Stimulated activated CD8-positive, alpha-beta memory T cell treated with anti-CD3 and anti-CD28 coated beads, Interleukin-7, amount 100 ng/mL, for 48 hours (primary cell): Measurements from ENCODE around the gene NXNL2.

ENCODE experiments used
- DNase-seq, 2 donors: peaks; one replicate each; pipeline ENCODE4 v3.0.0-alpha.2; 2020; ENCODE audit warnings: low read depth in 1 of 2; ENCODE audit errors: extremely low read depth in 1 of 2

NXNL2 gene

GRCh38 chr9:88531920-88532698 lies 2.9 kb upstream of the NXNL2 start:
- DNase-seq = no peak

GRCh38 chr9:88533951-88534455 lies 975 bp upstream of the NXNL2 start:
- DNase-seq = no peak

GRCh38 chr9:88535226-88536022 lies 446 bp downstream of the NXNL2 start:
- DNase-seq = no peak

GRCh38 chr9:88536023-88536324 lies 996 bp downstream of the NXNL2 start:
- DNase-seq = no peak

- no peak for DNase-seq
Observed at GRCh38 chr9:88536951-88537760, 2.2 kb downstream of the NXNL2 start.

GRCh38 chr9:88537761-88538091 lies 2.7 kb downstream of the NXNL2 start:
- peak in 1 of 2 donors; percentile 29 for DNase-seq

- DNase-seq = no peak
Observed at GRCh38 chr9:88538311-88539085, 3.5 kb downstream of the NXNL2 start.

- DNase-seq = no peak
Observed at GRCh38 chr9:88539246-88539645, 4.3 kb downstream of the NXNL2 start.

- DNase-seq = no peak
Observed at GRCh38 chr9:88540251-88540763, 5.3 kb downstream of the NXNL2 start.

- no peak for DNase-seq
Observed at GRCh38 chr9:88544245-88544644, 9.3 kb downstream of the NXNL2 start.

- DNase-seq = no peak
Observed at GRCh38 chr9:88551546-88552137, 16.7 kb downstream of the NXNL2 start.

GRCh38 chr9:88553350-88553749 lies 18.4 kb downstream of the NXNL2 start:
- no peak for DNase-seq

GRCh38 chr9:88555268-88555980 lies 20.4 kb downstream of the NXNL2 start:
- no peak for DNase-seq

- DNase-seq = no peak
Observed at GRCh38 chr9:88559661-88560060, 24.7 kb downstream of the NXNL2 start.

GRCh38 chr9:88567870-88568269 lies 32.9 kb downstream of the NXNL2 start:
- no peak for DNase-seq

GRCh38 chr9:88571419-88571818 lies 36.4 kb downstream of the NXNL2 start:
- DNase-seq = no peak

GRCh38 chr9:88572684-88573083 lies 37.7 kb downstream of the NXNL2 start:
- no peak for DNase-seq

GRCh38 chr9:88574953-88575352 lies 40.0 kb downstream of the NXNL2 start:
- no peak for DNase-seq
